HG03064 (cell line): ENCODE results near the gene SSC5D.

Experiments used
- ATAC-seq: cut with Tn5 transposase; IDR thresholded peaks from one replicate; pipeline ENCODE4 v1.9.1; 2021; ENCODE audit warnings: low read depth; ENCODE audit not compliant: unreplicated experiment

Gene SSC5D

GRCh38 chr19:55472463-55472862 is 15.8 kb upstream of the SSC5D start:
- no peak for ATAC-seq

- no peak for ATAC-seq
These were observed 14.8 kb upstream of the SSC5D start for GRCh38 chr19:55473225-55474012.

GRCh38 chr19:55474269-55475265 is 13.7 kb upstream of the SSC5D start:
- no peak for ATAC-seq

GRCh38 chr19:55476100-55476775 is 12.0 kb upstream of the SSC5D start, which contains the start of gene ZNF628:
Gene ZNF628 (plus strand): TSS chr19:55476617. CDS start chr19:55479911, 3,294 bp downstream.
- ATAC-seq = peak; percentile 83

- ATAC-seq = no peak
These were observed 10.3 kb upstream of the SSC5D start for GRCh38 chr19:55477905-55478304.

GRCh38 chr19:55478364-55478763 is 9.9 kb upstream of the SSC5D start:
- no peak for ATAC-seq

- ATAC-seq = no peak
These were observed 9.2 kb upstream of the SSC5D start for GRCh38 chr19:55479045-55479444.

- no peak for ATAC-seq
These were observed 8.6 kb upstream of the SSC5D start for GRCh38 chr19:55479451-55480230.

- no peak for ATAC-seq
These were observed 7.0 kb upstream of the SSC5D start for GRCh38 chr19:55481148-55481793.

GRCh38 chr19:55481794-55482155 is 6.5 kb upstream of the SSC5D start:
- no peak for ATAC-seq

GRCh38 chr19:55482156-55482961 is 5.9 kb upstream of the SSC5D start:
- no peak for ATAC-seq

- ATAC-seq = no peak
These were observed 5.1 kb upstream of the SSC5D start for GRCh38 chr19:55482967-55483705.

- ATAC-seq = no peak
These were observed 4.3 kb upstream of the SSC5D start for GRCh38 chr19:55483706-55484592.

- ATAC-seq = no peak
These were observed 3.4 kb upstream of the SSC5D start, which contains the start of gene NAT14 for GRCh38 chr19:55484593-55485438. Gene NAT14 (plus strand): TSS chr19:55485188. CDS start chr19:55485709, 521 bp downstream.

GRCh38 chr19:55485439-55486011 is 2.7 kb upstream of the SSC5D start:
- no peak for ATAC-seq
